ENCODE measurements around the gene SP8. TPM values are rescaled to one million over a fixed set of nuclear protein-coding genes. Genes with fewer than 3 reads are reported as not detected.
"Not testable (repeated sequence)": the region's sequence is repeated elsewhere in the genome, so short reads cannot be mapped to it uniquely, and the experiment has no call there.

The SP8 gene
- polyA plus RNA-seq, 1 experiment, result not detected

DNA sequence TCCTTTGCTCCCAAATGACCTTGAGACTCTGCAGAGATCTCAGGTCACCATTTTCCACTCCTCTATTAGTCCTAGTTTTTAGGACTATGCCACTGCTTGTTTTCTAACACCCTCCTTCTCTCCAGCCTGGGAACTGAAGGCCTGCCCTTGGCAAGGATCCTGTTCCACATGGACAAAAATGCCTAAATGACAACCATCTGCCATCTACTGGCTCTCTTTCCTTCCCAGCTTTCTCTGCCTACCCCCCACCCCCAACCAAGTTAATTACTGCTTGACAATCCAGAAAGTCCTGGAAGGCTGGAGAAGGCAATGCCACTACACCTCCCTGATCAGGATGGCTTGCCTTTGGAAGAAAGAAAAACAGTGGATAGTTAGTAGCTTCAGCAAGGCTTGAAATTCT lies 44.8 kb upstream of the SP8 start:
- ChIA-PET CTCF (no interaction called here), POLR2A (no interaction called here)
- TF ChIP-seq, protein P1, sequence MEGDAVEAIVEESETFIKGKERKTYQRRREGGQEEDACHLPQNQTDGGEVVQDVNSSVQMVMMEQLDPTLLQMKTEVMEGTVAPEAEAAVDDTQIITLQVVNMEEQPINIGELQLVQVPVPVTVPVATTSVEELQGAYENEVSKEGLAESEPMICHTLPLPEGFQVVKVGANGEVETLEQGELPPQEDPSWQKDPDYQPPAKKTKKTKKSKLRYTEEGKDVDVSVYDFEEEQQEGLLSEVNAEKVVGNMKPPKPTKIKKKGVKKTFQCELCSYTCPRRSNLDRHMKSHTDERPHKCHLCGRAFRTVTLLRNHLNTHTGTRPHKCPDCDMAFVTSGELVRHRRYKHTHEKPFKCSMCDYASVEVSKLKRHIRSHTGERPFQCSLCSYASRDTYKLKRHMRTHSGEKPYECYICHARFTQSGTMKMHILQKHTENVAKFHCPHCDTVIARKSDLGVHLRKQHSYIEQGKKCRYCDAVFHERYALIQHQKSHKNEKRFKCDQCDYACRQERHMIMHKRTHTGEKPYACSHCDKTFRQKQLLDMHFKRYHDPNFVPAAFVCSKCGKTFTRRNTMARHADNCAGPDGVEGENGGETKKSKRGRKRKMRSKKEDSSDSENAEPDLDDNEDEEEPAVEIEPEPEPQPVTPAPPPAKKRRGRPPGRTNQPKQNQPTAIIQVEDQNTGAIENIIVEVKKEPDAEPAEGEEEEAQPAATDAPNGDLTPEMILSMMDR (IDR thresholded peaks at IDR 0.05; ENCODE audit: low read depth, low read length), result no peak
- H3K9me3 ChIP-seq (ENCODE audit: control insufficient read depth, insufficient read depth, low read length), result peaks cover 34% of the 10 kb centered on the region
- H3K4me3 ChIP-seq (ENCODE audit: low read depth, low read length), result no peak overlapping the region
- H3K27ac ChIP-seq (ENCODE audit: low read depth, low read length), result no peak overlapping the region
- DNase-seq (ENCODE audit: low read depth, low spot score), result no peak
- H3K27me3 ChIP-seq (ENCODE audit: control insufficient read depth, insufficient read depth, low read length), result no peaks in the 10 kb centered on the region

DNA sequence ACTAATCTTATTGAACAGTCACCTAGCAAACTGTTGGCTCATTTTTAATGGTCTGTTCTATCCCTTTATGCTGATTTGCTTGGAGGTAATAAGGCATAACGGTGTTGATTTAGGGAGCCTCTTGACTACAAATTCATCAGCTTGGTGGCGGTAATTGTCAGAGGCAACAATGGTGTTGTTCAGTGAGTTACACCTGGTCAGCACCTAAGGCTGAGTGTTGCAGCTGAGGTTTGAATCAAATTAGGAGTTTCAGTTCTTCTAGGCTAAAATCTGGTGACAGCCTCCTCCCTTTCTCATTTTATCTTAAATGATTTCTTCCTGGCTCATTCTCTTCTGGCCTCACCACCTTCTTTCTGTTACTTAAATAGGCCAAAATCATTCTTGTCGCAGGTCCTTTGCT lies 42.3 kb upstream of the SP8 start:
- ChIA-PET POLR2A (no interaction called here), CTCF (no interaction called here)
- Histone ChIP-seq H3K27ac (ENCODE audit: low read depth, low read length) (no peak overlapping the region), H3K27me3 (ENCODE audit: control insufficient read depth, insufficient read depth, low read length) (no peaks in the 10 kb centered on the region), H3K9me3 (ENCODE audit: control insufficient read depth, insufficient read depth, low read length) (peaks cover 28% of the 10 kb centered on the region), H3K4me3 (ENCODE audit: low read depth, low read length) (no peak overlapping the region)
- TF ChIP-seq, protein P1 (IDR thresholded peaks at IDR 0.05; ENCODE audit: low read depth, low read length), result no peak
- DNase-seq (ENCODE audit: low read depth, low spot score), result no peak

DNA sequence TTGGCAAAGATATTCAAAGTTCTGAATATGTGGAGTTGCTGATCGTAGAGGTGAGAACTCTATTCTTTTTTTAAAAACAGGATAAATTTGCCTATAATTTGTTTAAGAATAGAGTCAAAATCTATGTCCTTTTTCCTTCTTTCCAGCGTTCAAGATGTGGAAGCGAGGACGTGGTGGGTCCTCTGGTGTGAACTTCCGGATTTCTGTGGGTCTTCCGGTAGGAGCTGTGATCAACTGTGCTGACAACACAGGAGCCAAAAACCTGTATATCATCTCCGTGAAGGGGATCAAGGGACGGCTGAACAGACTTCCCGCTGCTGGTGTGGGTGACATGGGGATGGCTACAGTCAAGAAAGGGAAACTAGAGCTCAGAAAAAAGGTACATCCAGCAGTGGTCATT lies 40.5 kb upstream of the SP8 start:
- H3K4me3 ChIP-seq (ENCODE audit: low read depth, low read length), result no peak overlapping the region
- no peak overlapping the region for H3K27ac ChIP-seq (ENCODE audit: low read depth, low read length)
- POLR2A ChIA-PET, result no interaction called here
- no peaks in the 10 kb centered on the region for H3K27me3 ChIP-seq (ENCODE audit: control insufficient read depth, insufficient read depth, low read length)
- CTCF ChIA-PET, result no interaction called here
- peaks cover 24% of the 10 kb centered on the region for H3K9me3 ChIP-seq (ENCODE audit: control insufficient read depth, insufficient read depth, low read length)
- no peak for DNase-seq (ENCODE audit: low read depth, low spot score)
- TF ChIP-seq, protein P1 (IDR thresholded peaks at IDR 0.05; ENCODE audit: low read depth, low read length), result no peak

DNA sequence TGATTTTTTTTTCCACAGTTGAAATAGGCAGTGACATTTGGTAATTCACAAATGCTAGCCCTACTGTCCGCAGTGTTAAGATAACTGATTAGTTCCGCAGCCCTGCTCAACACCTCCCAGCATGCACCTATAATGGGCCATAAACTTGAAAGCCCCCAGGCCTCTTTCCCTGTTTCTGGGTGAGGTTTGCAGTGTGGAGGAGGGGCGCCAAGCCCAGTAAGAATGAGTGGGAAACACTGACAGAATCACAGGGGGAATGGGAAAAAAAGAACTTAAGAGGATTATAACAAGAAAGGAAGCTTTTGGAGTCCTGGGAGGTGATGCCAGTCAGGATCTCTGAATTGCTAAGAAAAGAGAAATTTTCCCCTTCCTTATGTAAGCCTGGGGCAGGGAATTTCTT lies 39.6 kb upstream of the SP8 start:
- H3K27ac ChIP-seq (ENCODE audit: low read depth, low read length), result no peak overlapping the region
- POLR2A ChIA-PET, result no interaction called here
- no peaks in the 10 kb centered on the region for H3K27me3 ChIP-seq (ENCODE audit: control insufficient read depth, insufficient read depth, low read length)
- H3K9me3 ChIP-seq (ENCODE audit: control insufficient read depth, insufficient read depth, low read length), result peaks cover 18% of the 10 kb centered on the region
- CTCF ChIA-PET, result no interaction called here
- no peak for DNase-seq (ENCODE audit: low read depth, low spot score)
- TF ChIP-seq, protein P1 (IDR thresholded peaks at IDR 0.05; ENCODE audit: low read depth, low read length), result no peak
- no peak overlapping the region for H3K4me3 ChIP-seq (ENCODE audit: low read depth, low read length)

DNA sequence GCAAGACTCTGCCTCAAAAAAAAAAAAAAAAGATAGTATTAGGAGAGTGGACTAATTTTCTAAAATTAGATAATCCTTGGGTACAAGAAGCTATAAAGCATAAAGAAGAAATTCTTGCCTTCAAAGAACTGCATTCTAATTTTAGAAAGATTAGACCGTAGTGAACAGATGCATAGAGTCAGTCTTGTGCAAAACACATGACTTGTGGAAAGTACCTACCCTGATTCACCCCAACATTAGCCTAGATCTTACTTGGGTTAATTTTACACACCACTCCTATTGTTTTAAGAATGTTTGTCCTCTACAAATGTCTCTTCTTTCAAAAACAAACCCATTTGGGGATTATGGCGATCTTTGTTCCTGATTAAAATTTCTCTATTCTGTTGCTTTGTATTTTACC lies 38.9 kb upstream of the SP8 start:
- POLR2A ChIA-PET, result interaction anchor here (0.7 kb wide), 1 partner anchor 339 kb away, joined by 3 read pairs; no protein-coding TSS in a partner anchor
- Histone ChIP-seq H3K9me3 (ENCODE audit: control insufficient read depth, insufficient read depth, low read length) (peaks cover 16% of the 10 kb centered on the region), H3K27me3 (ENCODE audit: control insufficient read depth, insufficient read depth, low read length) (no peaks in the 10 kb centered on the region), H3K4me3 (ENCODE audit: low read depth, low read length) (no peak overlapping the region), H3K27ac (ENCODE audit: low read depth, low read length) (no peak overlapping the region)
- no peak for DNase-seq (ENCODE audit: low read depth, low spot score)
- TF ChIP-seq, protein P1 (IDR thresholded peaks at IDR 0.05; ENCODE audit: low read depth, low read length), result no peak
- CTCF ChIA-PET, result no interaction called here

DNA sequence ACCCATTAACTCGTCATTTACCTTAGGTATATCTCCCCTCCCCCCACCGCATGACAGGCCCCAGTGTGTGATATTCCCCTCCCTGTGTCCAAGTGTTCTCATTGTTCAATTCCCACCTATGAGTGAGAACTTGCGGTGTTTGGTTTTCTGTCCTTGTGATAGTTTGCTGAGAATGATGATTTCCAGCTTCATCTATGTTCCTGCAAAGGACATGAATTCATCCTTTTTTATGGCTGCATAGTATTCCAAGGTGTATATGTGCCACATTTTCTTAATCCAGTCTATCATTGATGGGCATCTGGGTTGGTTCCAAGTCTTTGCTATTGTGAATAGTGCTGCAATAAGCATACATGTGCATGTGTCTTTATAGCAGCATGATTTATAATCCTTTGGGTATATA lies 34.7 kb upstream of the SP8 start:
- DNase-seq (ENCODE audit: low read depth, low spot score); H3K27me3 ChIP-seq (ENCODE audit: control insufficient read depth, insufficient read depth, low read length); H3K27ac ChIP-seq (ENCODE audit: low read depth, low read length); H3K4me3 ChIP-seq (ENCODE audit: low read depth, low read length); POLR2A ChIA-PET: not testable (repeated sequence)
- H3K9me3 ChIP-seq (ENCODE audit: control insufficient read depth, insufficient read depth, low read length), result peaks cover 17% of the 10 kb centered on the region
- CTCF ChIA-PET, result interaction anchor here (0.9 kb wide), 1 partner anchor 16 kb away, joined by 3 read pairs; no protein-coding TSS in a partner anchor

All from AG04450 (cell line).